A549 (cell line): ENCODE data around the gene ADARB2. TPM values are rescaled to one million over a fixed set of nuclear protein-coding genes. Genes with fewer than 3 reads are reported as not detected.

Source experiments
- ATAC-seq, 2 experiments: fragments of 200-7000 bp in 1 of 2; fragments of >200 bp in 1 of 2; cut with Nextera tagmentation in 1 of 2; cut with Tn5 transposase in 1 of 2; 3 replicates each; pipeline versions ENCODE4 v1.8.0 to v1.9.1; 2018 to 2020; ENCODE audit warnings: mild to moderate bottlenecking in 1 of 2, moderate library complexity in 1 of 2
- CTCF ChIA-PET: fragments of 300-600 bp; sonication (Branson Sonifier 250); formaldehyde crosslinking; extraction: SDS; loops from one replicate; lab custom pipeline; 2021; ENCODE audit warnings: antibody characterized with exemption, inconsistent platforms; lab: Yijun Ruan, JAX
- POLR2A ChIA-PET: fragments of 350-600 bp; formaldehyde crosslinking; extraction: SDS; loops from one replicate; lab custom pipeline; 2021; ENCODE audit warnings: antibody characterized with exemption, inconsistent platforms; lab: Yijun Ruan, JAX
- DNase-seq, 2 experiments: peaks; one replicate each; pipeline versions ENCODE4 v3.0.0 to v3.0.0-alpha.2; 2011 to 2016; ENCODE audit warnings: low read depth in 1 of 2, low spot score in 1 of 2
- FAIRE-seq: peaks from 2 replicates; lab custom pipeline; 2011; peaks lifted over from hg19 to GRCh38; lab: Jason Lieb, UNC
- H3K27ac ChIP-seq, 2 experiments: fragments of >200 bp; sonication (Bioruptor Twin); formaldehyde crosslinking; 3 replicates each; pipeline ENCODE4 v1.5.1; 2016 to 2017
- H3K4me1 ChIP-seq: fragments of >200 bp; sonication (Bioruptor Twin); formaldehyde crosslinking; 3 replicates; pipeline ENCODE4 v1.6.1; 2016
- H3K4me2 ChIP-seq: fragments of >200 bp; sonication (Bioruptor Twin); formaldehyde crosslinking; 3 replicates; pipeline ENCODE4 v1.6.1; 2016
- H3K4me3 ChIP-seq: fragments of >200 bp; sonication (Bioruptor Twin); formaldehyde crosslinking; 3 replicates; pipeline ENCODE4 v1.5.1; 2016
- H3K9me3 ChIP-seq: fragments of >200 bp; sonication (Bioruptor Twin); formaldehyde crosslinking; 3 replicates; pipeline ENCODE4 v1.6.1; 2016
- CHD2 ChIP-seq: fragments of 150-350 bp; IDR thresholded peaks from 2 replicates; pipeline ENCODE4 v1.6.1; 2014; ENCODE audit warnings: low read length; ENCODE audit not compliant: partially characterized antibody
- CHD4 ChIP-seq: fragments of 200-600 bp; sonication (generic); IDR thresholded peaks from 2 replicates; pipeline ENCODE4 v1.6.1; 2016; ENCODE audit warnings: antibody characterized with exemption, mild to moderate bottlenecking, borderline replicate concordance
- EHF ChIP-seq: fragments of 250-450 bp; sonication (Bioruptor Pico); IDR thresholded peaks from 2 replicates; pipeline ENCODE4 v1.5.0; 2020; ENCODE audit warnings: mild to moderate bottlenecking
- EHMT2 ChIP-seq: fragments of 200-600 bp; sonication (generic); IDR thresholded peaks from 2 replicates; pipeline ENCODE4 v1.6.1; 2016; ENCODE audit warnings: antibody characterized with exemption, low read depth, mild to moderate bottlenecking, moderate library complexity
- EP300 ChIP-seq, 2 experiments: fragments of >200 bp; sonication (Bioruptor Twin); formaldehyde crosslinking; IDR thresholded peaks; 2 replicates in 1 of 2; 3 replicates in 1 of 2; pipeline ENCODE4 v1.6.1; 2016 to 2017
- FOXS1 ChIP-seq: fragments of 250-450 bp; sonication (Bioruptor Pico); IDR thresholded peaks from 2 replicates; pipeline ENCODE4 v1.5.0; 2020; ENCODE audit warnings: mild to moderate bottlenecking, moderate library complexity
- HEYL ChIP-seq: fragments of 250-450 bp; sonication (Bioruptor Pico); IDR thresholded peaks from 2 replicates; pipeline ENCODE4 v1.8.0; 2021; ENCODE audit warnings: mild to moderate bottlenecking, moderate library complexity
- HOXB5 ChIP-seq: fragments of 250-450 bp; sonication (Bioruptor Pico); IDR thresholded peaks from 2 replicates; pipeline ENCODE4 v1.5.0; 2020; ENCODE audit warnings: mild to moderate bottlenecking, moderate library complexity
- MAFK ChIP-seq: fragments of 450-650 bp; IDR thresholded peaks from 2 replicates; pipeline ENCODE4 v1.6.1; 2014; ENCODE audit not compliant: partially characterized antibody
- MAZ ChIP-seq: fragments of 150-350 bp; IDR thresholded peaks from 2 replicates; pipeline ENCODE4 v1.6.1; 2014; ENCODE audit warnings: antibody characterized with exemption, low read depth, low read length, borderline replicate concordance
- MYC ChIP-seq: IDR thresholded peaks from 2 replicates; pipeline ENCODE4 v1.6.1; 2012; ENCODE audit warnings: mild to moderate bottlenecking, inconsistent platforms, low read length, improper control_type of control experiment, borderline replicate concordance
- NFE2L2 ChIP-seq: fragments of 150-350 bp; conservative IDR thresholded peaks from 2 replicates; pipeline ENCODE4 v1.6.1; 2014; ENCODE audit warnings: low read length
- POLR2A ChIP-seq: IDR thresholded peaks from 2 replicates; pipeline ENCODE4 v1.6.1; 2012; ENCODE audit warnings: mild to moderate bottlenecking, low read length
- RAD21 ChIP-seq, 2 experiments: fragments of >200 bp in 1 of 2; sonication (Bioruptor Twin) in 1 of 2; formaldehyde crosslinking in 1 of 2; IDR thresholded peaks in 1 of 2; conservative IDR thresholded peaks in 1 of 2; 2 replicates in 1 of 2; 3 replicates in 1 of 2; pipeline ENCODE4 v1.6.1; 2012 to 2018; ENCODE audit warnings: inconsistent platforms in 1 of 2
- RARB ChIP-seq: fragments of 250-450 bp; sonication (Bioruptor Pico); IDR thresholded peaks from 2 replicates; pipeline ENCODE4 v1.8.0; 2021; ENCODE audit warnings: mild to moderate bottlenecking, moderate library complexity
- RCOR1 ChIP-seq: fragments of 150-350 bp; IDR thresholded peaks from 2 replicates; pipeline ENCODE4 v1.6.1; 2014; ENCODE audit warnings: antibody characterized with exemption, low read length, low read depth
- RFX5 ChIP-seq: fragments of 450-650 bp; IDR thresholded peaks from 2 replicates; pipeline ENCODE4 v1.7.1; 2014; ENCODE audit warnings: antibody characterized with exemption, mild to moderate bottlenecking, moderate library complexity
- RNF2 ChIP-seq: fragments of 200-600 bp; sonication (generic); IDR thresholded peaks from 2 replicates; pipeline ENCODE4 v1.6.1; 2016; ENCODE audit warnings: low read depth, mild to moderate bottlenecking, antibody characterized with exemption, moderate library complexity, borderline replicate concordance
- ZFP36 ChIP-seq: fragments of 450-650 bp; IDR thresholded peaks from 2 replicates; pipeline ENCODE4 v1.6.1; 2014; ENCODE audit warnings: borderline replicate concordance; ENCODE audit not compliant: partially characterized antibody
- WGBS: methylation state at CpG from one replicate; pipeline ENCODE4 v1.1.6; 2017; ENCODE audit errors: missing lambda C conversion rate; 5-methylcytosine and 5-hydroxymethylcytosine counted together
- polyA plus RNA-seq, 4 experiments: library from polyadenylated mRNA; depleted of rRNA in 3 of 4; stranded (reverse); fragments of >200 nt; fragmentation: RNase III in 1 of 4; extraction: RNeasy Plus Mini Kit Qiagen cat#74134 plus additional on column Dnase treatment in 1 of 4; gene quantifications; 2 replicates in 3 of 4; 3 replicates in 1 of 4; pipeline ENCODE4 v1.2.3, GENCODE V29; 2011 to 2017
- TF ChIP-seq, protein P1 (sequence below): fragments of 250-450 bp; sonication (Bioruptor Pico); IDR thresholded peaks from 2 replicates; pipeline ENCODE4 v1.5.0; 2021; ENCODE audit warnings: mild to moderate bottlenecking, moderate library complexity, borderline replicate concordance
- TF ChIP-seq, protein P2 (sequence below): fragments of >200 bp; sonication (Bioruptor Twin); formaldehyde crosslinking; IDR thresholded peaks from 3 replicates; pipeline ENCODE4 v1.6.1; 2016
- TF ChIP-seq, protein P3 (sequence below): fragments of 250-450 bp; sonication (Bioruptor Pico); IDR thresholded peaks from 2 replicates; pipeline ENCODE4 v1.5.0; 2020; ENCODE audit warnings: low read depth, mild to moderate bottlenecking, moderate library complexity
- TF ChIP-seq, protein P4 (sequence below): IDR thresholded peaks from 2 replicates; pipeline ENCODE4 v1.6.1; 2012
- TF ChIP-seq, protein P5 (sequence below): fragments of >200 bp; sonication (Bioruptor Twin); formaldehyde crosslinking; IDR thresholded peaks from 2 replicates; pipeline ENCODE4 v1.6.1; 2016
- TF ChIP-seq, protein P6 (sequence below): IDR thresholded peaks from 2 replicates; pipeline ENCODE4 v1.6.1; 2012
- TF ChIP-seq, protein P7 (sequence below): fragments of 150-350 bp; IDR thresholded peaks from 2 replicates; pipeline ENCODE4 v1.6.1; 2014; ENCODE audit warnings: low read depth, mild to moderate bottlenecking, low read length

The ADARB2 gene
- polyA plus RNA-seq, 2 of the 4 experiments (the other 2 are of a cell fraction) = not detected

DNA sequence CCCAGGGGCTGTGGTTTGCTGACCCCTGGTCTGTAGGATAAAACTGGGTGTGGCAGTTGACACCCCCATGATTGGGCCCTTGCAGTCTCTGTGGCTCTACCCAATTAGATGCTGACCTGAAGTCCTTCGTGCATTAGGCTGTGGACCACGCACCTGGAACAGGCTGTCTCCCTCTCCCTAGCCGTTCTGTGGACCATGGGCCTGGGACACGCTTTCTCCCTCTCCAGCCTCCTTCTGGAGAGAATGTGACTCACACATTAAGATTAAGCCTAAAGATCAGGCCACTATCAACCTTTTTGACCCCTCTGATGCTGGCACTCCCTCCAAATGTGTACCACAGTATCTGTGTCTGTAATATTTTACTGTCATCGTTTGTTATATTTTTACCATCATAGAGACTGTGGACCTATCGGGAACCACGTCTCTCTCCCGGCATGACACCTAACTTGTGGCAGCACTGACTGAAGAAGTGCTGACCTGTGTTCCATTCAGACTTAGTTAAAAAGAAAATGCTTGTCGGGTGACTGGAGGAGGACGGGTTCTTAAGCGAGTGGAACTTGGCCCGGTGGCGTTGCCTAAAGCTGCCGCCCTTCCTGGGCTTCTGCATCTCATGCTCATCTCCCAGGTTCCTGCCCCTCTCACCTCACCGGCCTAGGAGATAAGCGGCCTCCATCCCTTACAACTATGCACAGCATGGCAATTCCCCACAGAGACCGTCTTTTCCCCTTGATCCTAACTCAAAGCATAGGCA lies 588.3 kb downstream of the ADARB2 start:
- TF ChIP-seq FOXS1 (CRISPR knock-in tag) = no peak
- TF ChIP-seq MAZ = no peak
- TF ChIP-seq, protein P1, sequence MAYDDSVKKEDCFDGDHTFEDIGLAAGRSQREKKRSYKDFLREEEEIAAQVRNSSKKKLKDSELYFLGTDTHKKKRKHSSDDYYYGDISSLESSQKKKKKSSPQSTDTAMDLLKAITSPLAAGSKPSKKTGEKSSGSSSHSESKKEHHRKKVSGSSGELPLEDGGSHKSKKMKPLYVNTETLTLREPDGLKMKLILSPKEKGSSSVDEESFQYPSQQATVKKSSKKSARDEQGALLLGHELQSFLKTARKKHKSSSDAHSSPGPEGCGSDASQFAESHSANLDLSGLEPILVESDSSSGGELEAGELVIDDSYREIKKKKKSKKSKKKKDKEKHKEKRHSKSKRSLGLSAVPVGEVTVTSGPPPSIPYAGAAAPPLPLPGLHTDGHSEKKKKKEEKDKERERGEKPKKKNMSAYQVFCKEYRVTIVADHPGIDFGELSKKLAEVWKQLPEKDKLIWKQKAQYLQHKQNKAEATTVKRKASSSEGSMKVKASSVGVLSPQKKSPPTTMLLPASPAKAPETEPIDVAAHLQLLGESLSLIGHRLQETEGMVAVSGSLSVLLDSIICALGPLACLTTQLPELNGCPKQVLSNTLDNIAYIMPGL (CRISPR knock-in tag) = no peak
- TF ChIP-seq HEYL (CRISPR knock-in tag) = no peak
- no peak for TF ChIP-seq EHF
- no peak for TF ChIP-seq POLR2A
- TF ChIP-seq, protein P2, sequence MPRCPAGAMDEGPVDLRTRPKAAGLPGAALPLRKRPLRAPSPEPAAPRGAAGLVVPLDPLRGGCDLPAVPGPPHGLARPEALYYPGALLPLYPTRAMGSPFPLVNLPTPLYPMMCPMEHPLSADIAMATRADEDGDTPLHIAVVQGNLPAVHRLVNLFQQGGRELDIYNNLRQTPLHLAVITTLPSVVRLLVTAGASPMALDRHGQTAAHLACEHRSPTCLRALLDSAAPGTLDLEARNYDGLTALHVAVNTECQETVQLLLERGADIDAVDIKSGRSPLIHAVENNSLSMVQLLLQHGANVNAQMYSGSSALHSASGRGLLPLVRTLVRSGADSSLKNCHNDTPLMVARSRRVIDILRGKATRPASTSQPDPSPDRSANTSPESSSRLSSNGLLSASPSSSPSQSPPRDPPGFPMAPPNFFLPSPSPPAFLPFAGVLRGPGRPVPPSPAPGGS = no peak
- TF ChIP-seq CHD4 = no peak
- no peak for TF ChIP-seq HOXB5 (CRISPR knock-in tag)
- TF ChIP-seq RARB (CRISPR knock-in tag) = no peak
- no peak for TF ChIP-seq RNF2
- no peak for TF ChIP-seq NFE2L2
- no peak for TF ChIP-seq RAD21 (conservative IDR thresholded peaks at IDR 0.05 in 1 of 2, IDR thresholded peaks at IDR 0.05 in 1 of 2)
- TF ChIP-seq, protein P3, sequence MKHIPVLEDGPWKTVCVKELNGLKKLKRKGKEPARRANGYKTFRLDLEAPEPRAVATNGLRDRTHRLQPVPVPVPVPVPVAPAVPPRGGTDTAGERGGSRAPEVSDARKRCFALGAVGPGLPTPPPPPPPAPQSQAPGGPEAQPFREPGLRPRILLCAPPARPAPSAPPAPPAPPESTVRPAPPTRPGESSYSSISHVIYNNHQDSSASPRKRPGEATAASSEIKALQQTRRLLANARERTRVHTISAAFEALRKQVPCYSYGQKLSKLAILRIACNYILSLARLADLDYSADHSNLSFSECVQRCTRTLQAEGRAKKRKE (CRISPR knock-in tag) = no peak
- TF ChIP-seq CHD2 = no peak
- TF ChIP-seq, protein P4, sequence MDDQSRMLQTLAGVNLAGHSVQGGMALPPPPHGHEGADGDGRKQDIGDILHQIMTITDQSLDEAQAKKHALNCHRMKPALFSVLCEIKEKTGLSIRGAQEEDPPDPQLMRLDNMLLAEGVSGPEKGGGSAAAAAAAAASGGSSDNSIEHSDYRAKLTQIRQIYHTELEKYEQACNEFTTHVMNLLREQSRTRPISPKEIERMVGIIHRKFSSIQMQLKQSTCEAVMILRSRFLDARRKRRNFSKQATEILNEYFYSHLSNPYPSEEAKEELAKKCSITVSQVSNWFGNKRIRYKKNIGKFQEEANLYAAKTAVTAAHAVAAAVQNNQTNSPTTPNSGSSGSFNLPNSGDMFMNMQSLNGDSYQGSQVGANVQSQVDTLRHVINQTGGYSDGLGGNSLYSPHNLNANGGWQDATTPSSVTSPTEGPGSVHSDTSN = no peak
- TF ChIP-seq ZFP36 = no peak
- TF ChIP-seq RCOR1 = no peak
- TF ChIP-seq, protein P5, sequence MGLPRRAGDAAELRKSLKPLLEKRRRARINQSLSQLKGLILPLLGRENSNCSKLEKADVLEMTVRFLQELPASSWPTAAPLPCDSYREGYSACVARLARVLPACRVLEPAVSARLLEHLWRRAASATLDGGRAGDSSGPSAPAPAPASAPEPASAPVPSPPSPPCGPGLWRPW = no peak
- no peak for TF ChIP-seq EHMT2
- Histone ChIP-seq H3K9me3 (peaks cover 27% of the 10 kb centered on the region), H3K4me2 (no peak overlapping the region), H3K4me1 (no peaks in the 10 kb centered on the region), H3K27ac (no peak overlapping the region), H3K4me3 (no peak overlapping the region)
- DNase-seq (no peak), FAIRE-seq (no peak), ATAC-seq (no peak)
- WGBS = 70% methylated on average over 17 of the region's 17 CpGs
- ChIA-PET CTCF (no interaction called here), POLR2A (no interaction called here)

DNA sequence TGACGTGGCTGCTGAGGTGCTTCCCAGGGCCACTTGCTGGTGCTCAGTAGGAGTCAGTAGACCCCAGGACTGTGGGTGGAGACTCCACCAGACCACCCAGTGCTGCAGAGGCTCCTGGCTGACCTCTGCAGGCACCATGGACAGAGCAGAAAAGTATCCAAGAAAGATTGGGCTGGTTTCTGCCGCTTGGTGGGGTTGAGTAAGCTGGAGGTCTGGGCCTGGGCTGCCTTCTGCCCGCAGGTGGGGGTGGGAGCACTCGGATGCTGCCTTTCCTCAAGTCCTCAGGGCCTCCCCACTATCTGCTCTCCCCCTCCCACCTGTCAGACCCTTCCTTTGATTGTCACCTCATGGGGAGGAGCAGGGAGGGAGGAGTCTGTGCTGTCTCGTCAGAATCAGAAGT lies 589.5 kb downstream of the ADARB2 start:
- DNase-seq = no peak
- Histone ChIP-seq H3K9me3 (peaks cover 33% of the 10 kb centered on the region), H3K4me1 (no peaks in the 10 kb centered on the region), H3K27ac (no peak overlapping the region), H3K4me2 (no peak overlapping the region), H3K4me3 (no peak overlapping the region)
- CTCF ChIA-PET = no interaction called here
- POLR2A ChIA-PET = no interaction called here
- no peak for TF ChIP-seq MAFK
- TF ChIP-seq, protein P4 = no peak
- TF ChIP-seq NFE2L2 = no peak
- TF ChIP-seq, protein P6, sequence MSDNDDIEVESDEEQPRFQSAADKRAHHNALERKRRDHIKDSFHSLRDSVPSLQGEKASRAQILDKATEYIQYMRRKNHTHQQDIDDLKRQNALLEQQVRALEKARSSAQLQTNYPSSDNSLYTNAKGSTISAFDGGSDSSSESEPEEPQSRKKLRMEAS = no peak
- TF ChIP-seq MYC = no peak
- TF ChIP-seq, protein P7, sequence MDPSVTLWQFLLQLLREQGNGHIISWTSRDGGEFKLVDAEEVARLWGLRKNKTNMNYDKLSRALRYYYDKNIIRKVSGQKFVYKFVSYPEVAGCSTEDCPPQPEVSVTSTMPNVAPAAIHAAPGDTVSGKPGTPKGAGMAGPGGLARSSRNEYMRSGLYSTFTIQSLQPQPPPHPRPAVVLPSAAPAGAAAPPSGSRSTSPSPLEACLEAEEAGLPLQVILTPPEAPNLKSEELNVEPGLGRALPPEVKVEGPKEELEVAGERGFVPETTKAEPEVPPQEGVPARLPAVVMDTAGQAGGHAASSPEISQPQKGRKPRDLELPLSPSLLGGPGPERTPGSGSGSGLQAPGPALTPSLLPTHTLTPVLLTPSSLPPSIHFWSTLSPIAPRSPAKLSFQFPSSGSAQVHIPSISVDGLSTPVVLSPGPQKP = no peak
- TF ChIP-seq EP300 (IDR thresholded peaks at IDR 0.05) = no peak
- no peak for TF ChIP-seq RFX5
- ATAC-seq = no peak
- FAIRE-seq = no peak
- WGBS = 20% methylated on average over 4 of the region's 5 CpGs
